Gastroesophageal sphincter (tissue), 4 donors: ENCODE measurements around the gene F2RL1. TPM values are rescaled to one million over a fixed set of nuclear protein-coding genes. Genes with fewer than 3 reads are reported as not detected.

Experiments
- ATAC-seq: fragments of 150-250 bp; one replicate; pipeline ENCODE4 v1.9.1; 2016; ENCODE audit warnings: mild to moderate bottlenecking, moderate library complexity
- H3K27ac ChIP-seq, 4 donors: fragments of 200-600 bp; sonication (generic) in 3 of 4; 1 replicate in 3 of 4; 2 replicates in 1 of 4; pipeline ENCODE4 v1.5.1; 2016 to 2019
- H3K27me3 ChIP-seq: fragments of 200-600 bp; sonication (generic); one replicate; pipeline ENCODE4 v1.5.1; 2019
- H3K36me3 ChIP-seq, 2 donors: fragments of 200-600 bp; sonication (generic); one replicate each; pipeline ENCODE4 v1.5.1; 2019; ENCODE audit warnings: control low read depth in 1 of 2
- H3K4me1 ChIP-seq, 3 donors: fragments of 200-600 bp; sonication (generic); 1 replicate in 2 of 3; 2 replicates in 1 of 3; pipeline ENCODE4 v1.5.1; 2016 to 2019; ENCODE audit warnings: control low read depth in 2 of 3
- H3K4me3 ChIP-seq, 2 donors: fragments of 200-600 bp; sonication (generic); one replicate each; pipeline ENCODE4 v1.5.1; 2019; ENCODE audit warnings: mild to moderate bottlenecking in 1 of 2, moderate library complexity in 1 of 2
- H3K9me3 ChIP-seq, 3 donors: fragments of 200-600 bp; sonication (generic); one replicate each; pipeline ENCODE4 v1.5.1; 2017 to 2019; ENCODE audit warnings: control low read depth in 2 of 3
- EP300 ChIP-seq: sonication (generic); formaldehyde crosslinking; IDR thresholded peaks from one replicate; pipeline ENCODE4 v1.6.1; 2017; ENCODE audit warnings: antibody characterized with exemption, mild to moderate bottlenecking
- POLR2A ChIP-seq, 2 donors: fragments of 450-650 bp; IDR thresholded peaks; one replicate each; pipeline ENCODE4 v1.6.1; 2017; ENCODE audit warnings: antibody characterized with exemption in 2 of 2, mild to moderate bottlenecking in 2 of 2, moderate library complexity in 1 of 2
- POLR2AphosphoS5 ChIP-seq: sonication (generic); formaldehyde crosslinking; IDR thresholded peaks from one replicate; pipeline ENCODE4 v1.6.1; 2017; ENCODE audit warnings: antibody characterized with exemption
- WGBS, 2 donors: methylation state at CpG; one replicate each; pipeline ENCODE4 v1.1.5; 2018; ENCODE audit warnings: low coverage in 1 of 2; 5-methylcytosine and 5-hydroxymethylcytosine counted together
- total RNA-seq, 4 donors: library from RNA; depleted of rRNA; stranded (reverse); fragments of >200 nt; gene quantifications; one replicate each; pipeline ENCODE4 v1.1.0, GENCODE V29; 2016
- TF ChIP-seq, protein P1 (sequence below), 4 experiments: fragments of 200-600 bp in 2 of 4; fragments of 450-650 bp in 2 of 4; sonication (generic) in 1 of 4; IDR thresholded peaks; one replicate each; pipeline ENCODE4 v1.5.1; 2017 to 2019; ENCODE audit warnings: antibody characterized with exemption in 4 of 4, mild to moderate bottlenecking in 2 of 4, moderate library complexity in 2 of 4

F2RL1 gene
- total RNA-seq, 4 donors from 2014 or later, result 0.50 to 3.4 (median 0.81) TPM; not detected in 1

DNA sequence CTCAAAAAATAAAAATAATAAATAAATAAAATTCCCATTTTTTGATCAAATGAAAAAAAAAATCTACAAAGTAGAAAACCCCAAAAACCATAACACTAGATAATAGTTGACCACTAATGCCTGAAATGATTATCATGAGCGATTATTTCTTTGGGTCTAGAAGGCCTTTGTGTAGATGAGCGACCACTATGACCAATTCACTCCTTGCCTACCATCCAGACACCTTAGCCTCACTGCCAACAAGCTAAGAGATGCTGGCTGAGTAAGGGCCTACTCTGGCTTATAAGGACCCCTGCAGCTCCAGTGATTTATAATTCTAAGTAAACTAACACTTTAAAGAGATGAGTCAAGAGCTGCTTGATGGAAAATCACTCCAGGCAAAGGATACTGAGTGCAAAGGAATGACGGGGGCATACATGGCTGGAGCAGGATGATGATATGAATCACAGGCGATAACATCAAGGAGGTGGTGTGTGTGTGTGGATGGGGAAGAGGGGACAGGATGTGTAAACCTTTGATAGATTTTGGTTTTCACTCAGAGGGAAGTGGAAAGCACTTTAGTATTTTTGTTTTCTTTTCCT, 4.8 kb upstream of the F2RL1 start:
- Histone ChIP-seq H3K27me3 (peaks cover 18% of the 10 kb centered on the region), H3K9me3 (no peaks in the 10 kb centered on the region), H3K4me1 (peaks cover 0 to 8% (median 2%) of the 10 kb centered on the region in 3 donors), H3K27ac (no peak overlapping the region), H3K4me3 (no peak overlapping the region), H3K36me3 (no peaks in the 10 kb centered on the region)
- ATAC-seq, result no peak
- TF ChIP-seq, protein P1, sequence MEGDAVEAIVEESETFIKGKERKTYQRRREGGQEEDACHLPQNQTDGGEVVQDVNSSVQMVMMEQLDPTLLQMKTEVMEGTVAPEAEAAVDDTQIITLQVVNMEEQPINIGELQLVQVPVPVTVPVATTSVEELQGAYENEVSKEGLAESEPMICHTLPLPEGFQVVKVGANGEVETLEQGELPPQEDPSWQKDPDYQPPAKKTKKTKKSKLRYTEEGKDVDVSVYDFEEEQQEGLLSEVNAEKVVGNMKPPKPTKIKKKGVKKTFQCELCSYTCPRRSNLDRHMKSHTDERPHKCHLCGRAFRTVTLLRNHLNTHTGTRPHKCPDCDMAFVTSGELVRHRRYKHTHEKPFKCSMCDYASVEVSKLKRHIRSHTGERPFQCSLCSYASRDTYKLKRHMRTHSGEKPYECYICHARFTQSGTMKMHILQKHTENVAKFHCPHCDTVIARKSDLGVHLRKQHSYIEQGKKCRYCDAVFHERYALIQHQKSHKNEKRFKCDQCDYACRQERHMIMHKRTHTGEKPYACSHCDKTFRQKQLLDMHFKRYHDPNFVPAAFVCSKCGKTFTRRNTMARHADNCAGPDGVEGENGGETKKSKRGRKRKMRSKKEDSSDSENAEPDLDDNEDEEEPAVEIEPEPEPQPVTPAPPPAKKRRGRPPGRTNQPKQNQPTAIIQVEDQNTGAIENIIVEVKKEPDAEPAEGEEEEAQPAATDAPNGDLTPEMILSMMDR (IDR thresholded peaks at IDR 0.05), result no peak
- TF ChIP-seq EP300 (no peak), POLR2AphosphoS5 (no peak), POLR2A (IDR thresholded peaks at IDR 0.05) (no peak)
- 76 to 82% methylated on average over 2 to 4 of the region's 4 CpGs for WGBS, 2 donors

DNA sequence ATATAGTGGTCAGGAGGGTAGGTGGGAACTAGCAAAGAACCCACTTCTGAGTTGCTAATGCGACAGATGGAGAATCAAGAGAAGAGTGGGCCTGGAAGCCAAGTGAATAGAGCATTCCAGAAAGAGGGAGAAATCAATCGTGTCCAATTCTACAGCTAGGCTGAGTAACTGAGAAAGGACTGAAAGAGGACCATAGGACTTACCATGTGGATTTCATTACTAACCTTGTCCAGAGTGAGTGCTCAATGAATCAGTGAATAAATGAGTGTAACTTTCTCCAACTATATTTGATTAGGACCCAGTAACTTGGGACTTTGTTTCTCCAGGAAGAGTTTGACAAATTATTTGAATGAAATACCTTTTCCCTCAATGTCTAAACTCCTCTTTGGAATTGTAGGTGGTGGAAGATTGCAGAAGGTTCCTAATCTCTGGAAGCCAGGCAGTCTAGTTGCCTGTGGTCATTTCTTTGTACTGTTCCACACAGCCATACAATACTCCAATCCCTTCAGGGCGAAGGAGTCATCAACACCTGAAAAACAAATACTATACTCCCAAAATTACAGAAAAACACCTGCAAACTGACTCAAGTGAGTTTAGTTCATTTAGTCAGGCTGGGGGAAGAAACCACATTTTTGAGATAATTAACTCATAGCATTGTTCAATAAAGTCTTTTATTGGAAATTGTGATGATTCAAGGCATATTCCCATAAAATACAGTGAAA, 2.6 kb upstream of the F2RL1 start:
- H3K9me3 ChIP-seq, result no peaks in the 10 kb centered on the region
- 72 to 78% methylated on average over 2 to 3 of the region's 3 CpGs for WGBS, 2 donors
- H3K4me3 ChIP-seq, result no peak overlapping the region
- no peak overlapping the region for H3K27ac ChIP-seq
- no peaks in the 10 kb centered on the region for H3K36me3 ChIP-seq
- H3K4me1 ChIP-seq, result peaks cover 0 to 16% (median 5%) of the 10 kb centered on the region in 3 donors
- H3K27me3 ChIP-seq, result peaks cover 40% of the 10 kb centered on the region
- TF ChIP-seq EP300 (no peak), POLR2A (IDR thresholded peaks at IDR 0.05) (no peak)
- TF ChIP-seq, protein P1 (IDR thresholded peaks at IDR 0.05), result no peak
- no peak for ATAC-seq

DNA sequence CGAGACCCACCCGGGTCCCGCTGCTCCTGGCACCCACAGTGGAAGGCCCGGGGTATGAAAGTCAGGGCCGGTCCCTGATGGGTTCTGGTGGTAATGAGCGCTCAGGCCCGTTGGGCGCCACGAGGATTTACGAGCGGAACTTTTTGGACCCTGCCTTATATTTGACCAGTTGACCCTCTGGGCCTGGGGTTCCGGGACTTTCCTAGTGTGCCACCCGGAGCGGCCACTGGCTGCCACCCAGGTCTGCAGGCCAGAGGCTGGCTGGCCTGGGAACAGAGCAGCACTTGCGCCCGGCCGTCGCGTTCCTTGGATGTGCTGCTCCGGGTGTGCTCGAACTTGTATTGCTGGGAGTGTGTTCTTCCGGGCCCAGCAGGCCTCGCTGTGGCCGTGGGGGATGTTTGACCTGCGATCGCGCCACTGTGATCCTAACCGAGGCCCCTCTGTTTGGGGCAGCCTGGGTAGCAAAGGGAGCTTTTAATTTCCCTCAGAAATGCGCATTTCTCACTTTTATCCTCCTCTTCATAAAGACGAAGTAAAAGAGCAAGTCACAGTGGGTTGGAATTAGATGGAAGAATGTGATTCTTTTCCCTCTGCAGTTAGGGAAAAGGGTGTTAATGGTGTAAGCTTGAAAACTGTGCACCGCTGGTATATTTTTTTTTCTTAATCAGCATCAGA, 1.2 kb downstream of the F2RL1 start:
- 43 to 55% methylated on average over 7 to 11 of the region's 31 CpGs for WGBS, 2 donors
- ATAC-seq, result no peak

DNA sequence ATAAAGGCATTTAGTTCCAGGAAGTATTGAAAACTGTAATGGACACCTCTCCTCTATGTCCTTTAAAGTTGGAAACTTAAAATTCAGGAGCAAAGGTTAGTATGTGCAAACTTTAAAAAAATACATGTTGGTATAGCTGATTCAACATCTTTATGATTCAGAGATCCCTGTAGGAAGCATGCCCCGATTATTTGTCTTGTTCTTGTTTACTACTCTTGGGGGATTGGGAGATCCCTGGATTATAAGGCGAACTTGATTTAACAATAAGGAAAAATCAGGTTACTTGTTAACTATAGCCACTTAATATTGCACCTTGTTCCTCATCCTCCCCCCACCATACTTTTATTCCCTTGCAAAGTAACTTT, 1.7 kb downstream of the F2RL1 start:
- H3K4me3 ChIP-seq, result no peak overlapping the region
- 57 to 62% methylated on average over 2 of the region's 2 CpGs for WGBS, 2 donors
- no peak for ATAC-seq

More for the DNA sequence above, 1.2 kb downstream of the F2RL1 start:
- Histone ChIP-seq H3K4me1 (peaks cover 0 to 16% (median 5%) of the 10 kb centered on the region in 3 donors), H3K27me3 (peaks cover 53% of the 10 kb centered on the region), H3K27ac (no peak overlapping the region), H3K4me3 (peak overlapping the region in 1 of 2 donors; percentile 55), H3K9me3 (peaks cover 0 to 11% (median 0%) of the 10 kb centered on the region in 3 donors), H3K36me3 (no peaks in the 10 kb centered on the region)
- TF ChIP-seq POLR2AphosphoS5 (no peak), EP300 (no peak), POLR2A (IDR thresholded peaks at IDR 0.05) (no peak)
- TF ChIP-seq, protein P1 (IDR thresholded peaks at IDR 0.05), result no peak

More for the DNA sequence above, 1.7 kb downstream of the F2RL1 start:
- TF ChIP-seq, protein P1 (IDR thresholded peaks at IDR 0.05), result no peak
- no peak for TF ChIP-seq POLR2AphosphoS5
- peaks cover 0 to 15% (median 0%) of the 10 kb centered on the region in 3 donors for H3K9me3 ChIP-seq
- H3K4me1 ChIP-seq, result peaks cover 0 to 16% (median 5%) of the 10 kb centered on the region in 3 donors
- no peaks in the 10 kb centered on the region for H3K36me3 ChIP-seq
- H3K27me3 ChIP-seq, result peaks cover 53% of the 10 kb centered on the region
- no peak overlapping the region for H3K27ac ChIP-seq
